ENCODE results near the gene NDUFC1. TPM values are rescaled to one million over a fixed set of nuclear protein-coding genes. Genes with fewer than 3 reads are reported as not detected.
A peak's percentile ranks its signal among the peaks of the same experiment; 100 is the strongest.
"Not testable (repeated sequence)": the region's sequence is repeated elsewhere in the genome, so short reads cannot be mapped to it uniquely, and the experiment has no call there.

The NDUFC1 gene
- polyA plus RNA-seq, 1 donor: 54.3 TPM

- no peak for DNase-seq
Measured at GRCh38 chr4:139297001-139297410, 5.3 kb downstream of the NDUFC1 start.

GRCh38 chr4:139295942-139296299 lies 6.4 kb downstream of the NDUFC1 start:
- DNase-seq: no peak

GRCh38 chr4:139295206-139295941 lies 6.9 kb downstream of the NDUFC1 start:
- DNase-seq: peak; percentile 97

- no peak for DNase-seq
Measured at GRCh38 chr4:139286186-139286698, 16.0 kb downstream of the NDUFC1 start.

- no peak for DNase-seq
Measured at GRCh38 chr4:139282721-139283075, 19.6 kb downstream of the NDUFC1 start.

- DNase-seq: no peak
Measured at GRCh38 chr4:139282065-139282720, 20.1 kb downstream of the NDUFC1 start.

GRCh38 chr4:139279760-139280620 lies 22.3 kb downstream of the NDUFC1 start, which contains the start of gene MGARP:
Gene MGARP, minus strand, starts transcription at chr4:139280225. Its CDS starts 67 bp downstream, at chr4:139280158.
- DNase-seq: no peak

GRCh38 chr4:139278912-139279759 lies 23.1 kb downstream of the NDUFC1 start:
- DNase-seq: no peak

GRCh38 chr4:139278485-139278884 lies 23.8 kb downstream of the NDUFC1 start:
- no peak for DNase-seq

- DNase-seq: no peak
Measured at GRCh38 chr4:139275281-139275735, 27.0 kb downstream of the NDUFC1 start.

- no peak for DNase-seq
Measured at GRCh38 chr4:139274790-139275189, 27.5 kb downstream of the NDUFC1 start.

GRCh38 chr4:139273835-139274234 lies 28.4 kb downstream of the NDUFC1 start:
- no peak for DNase-seq

GRCh38 chr4:139267301-139267700 lies 35.0 kb downstream of the NDUFC1 start:
- DNase-seq: no peak

GRCh38 chr4:139266583-139267257 lies 35.6 kb downstream of the NDUFC1 start:
- peak; percentile 57 for DNase-seq

GRCh38 chr4:139266208-139266582 lies 36.1 kb downstream of the NDUFC1 start:
- no peak for DNase-seq

GRCh38 chr4:139265654-139266053 lies 36.6 kb downstream of the NDUFC1 start:
- no peak for DNase-seq

- DNase-seq: no peak
Measured at GRCh38 chr4:139256349-139256748, 45.9 kb downstream of the NDUFC1 start.

- not testable (repeated sequence) for DNase-seq
Measured at GRCh38 chr4:139255581-139255980, 46.7 kb downstream of the NDUFC1 start.

GRCh38 chr4:139253713-139254112 lies 48.6 kb downstream of the NDUFC1 start:
- DNase-seq: no peak

- DNase-seq: no peak
Measured at GRCh38 chr4:139253046-139253445, 49.2 kb downstream of the NDUFC1 start.

- DNase-seq: no peak
Measured at GRCh38 chr4:139247700-139248238, 54.5 kb downstream of the NDUFC1 start.

All from hindlimb muscle (tissue), 1 donor.